Brain microvascular endothelial cell (primary cell): ENCODE measurements around the gene FTL.
"Not testable (repeated sequence)": the region's sequence is repeated elsewhere in the genome, so short reads cannot be mapped to it uniquely, and the experiment has no call there.

Source experiments
- DNase-seq: peaks from one replicate; pipeline ENCODE4 v3.0.0-alpha.2; 2020
- H3K27ac ChIP-seq: fragments of 250-450 bp; sonication (Bioruptor Pico); 2 replicates; pipeline ENCODE4 v1.5.1; 2020; ENCODE audit warnings: mild to moderate bottlenecking, moderate library complexity
- H3K27me3 ChIP-seq: fragments of 250-450 bp; sonication (Bioruptor Pico); replicated peaks from 2 replicates; pipeline ENCODE4 v1.5.1; 2020; ENCODE audit warnings: mild to moderate bottlenecking
- H3K36me3 ChIP-seq: fragments of 250-450 bp; sonication (Bioruptor Pico); replicated peaks from 2 replicates; pipeline ENCODE4 v1.5.1; 2020; ENCODE audit warnings: mild to moderate bottlenecking
- H3K4me3 ChIP-seq: 2 replicates; pipeline ENCODE4 v1.5.1; 2011; ENCODE audit warnings: low read depth, mild to moderate bottlenecking, control low read depth, low read length, moderate library complexity
- in situ Hi-C: cut with HindIII; loops from 2 replicates; pipeline ENCODE4 v1.10.0; 2017; ENCODE audit warnings: low sequenced_read_pairs, low pct_ligation_motif_present
- TF ChIP-seq, protein P1 (sequence below): IDR thresholded peaks from 2 replicates; pipeline ENCODE4 v1.5.1; 2011; ENCODE audit warnings: low read depth, mild to moderate bottlenecking, moderate library complexity, low read length, control low read depth, inconsistent platforms; ENCODE audit errors: missing control alignments

The FTL gene

DNA sequence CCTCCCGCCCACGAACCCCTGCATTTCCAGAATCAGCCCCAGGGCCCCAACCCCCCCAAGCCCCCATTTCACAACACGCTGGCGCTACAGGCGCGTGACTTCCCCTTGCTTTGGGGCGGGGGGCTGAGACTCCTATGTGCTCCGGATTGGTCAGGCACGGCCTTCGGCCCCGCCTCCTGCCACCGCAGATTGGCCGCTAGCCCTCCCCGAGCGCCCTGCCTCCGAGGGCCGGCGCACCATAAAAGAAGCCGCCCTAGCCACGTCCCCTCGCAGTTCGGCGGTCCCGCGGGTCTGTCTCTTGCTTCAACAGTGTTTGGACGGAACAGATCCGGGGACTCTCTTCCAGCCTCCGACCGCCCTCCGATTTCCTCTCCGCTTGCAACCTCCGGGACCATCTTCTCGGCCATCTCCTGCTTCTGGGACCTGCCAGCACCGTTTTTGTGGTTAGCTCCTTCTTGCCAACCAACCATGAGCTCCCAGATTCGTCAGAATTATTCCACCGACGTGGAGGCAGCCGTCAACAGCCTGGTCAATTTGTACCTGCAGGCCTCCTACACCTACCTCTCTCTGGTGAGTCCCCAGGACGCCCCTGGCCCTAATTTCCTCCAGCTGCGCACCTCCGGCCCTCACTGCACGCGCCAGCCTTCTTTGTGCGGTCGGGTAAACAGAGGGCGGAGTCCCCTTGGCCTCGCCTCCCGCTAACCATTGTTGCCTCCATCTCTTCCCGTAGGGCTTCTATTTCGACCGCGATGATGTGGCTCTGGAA lies at the start of gene FTL:
Gene FTL, plus strand, starts transcription at position 270 of the 766 bp plus-strand sequence. Its CDS starts 199 bp downstream, at position 469.
- peak within 1 kb of the TSS; percentile 96 for H3K27ac ChIP-seq
- peak within 1 kb of the TSS; percentile 79 for H3K4me3 ChIP-seq
- in situ Hi-C loops: no loop called here
- TF ChIP-seq, protein P1, sequence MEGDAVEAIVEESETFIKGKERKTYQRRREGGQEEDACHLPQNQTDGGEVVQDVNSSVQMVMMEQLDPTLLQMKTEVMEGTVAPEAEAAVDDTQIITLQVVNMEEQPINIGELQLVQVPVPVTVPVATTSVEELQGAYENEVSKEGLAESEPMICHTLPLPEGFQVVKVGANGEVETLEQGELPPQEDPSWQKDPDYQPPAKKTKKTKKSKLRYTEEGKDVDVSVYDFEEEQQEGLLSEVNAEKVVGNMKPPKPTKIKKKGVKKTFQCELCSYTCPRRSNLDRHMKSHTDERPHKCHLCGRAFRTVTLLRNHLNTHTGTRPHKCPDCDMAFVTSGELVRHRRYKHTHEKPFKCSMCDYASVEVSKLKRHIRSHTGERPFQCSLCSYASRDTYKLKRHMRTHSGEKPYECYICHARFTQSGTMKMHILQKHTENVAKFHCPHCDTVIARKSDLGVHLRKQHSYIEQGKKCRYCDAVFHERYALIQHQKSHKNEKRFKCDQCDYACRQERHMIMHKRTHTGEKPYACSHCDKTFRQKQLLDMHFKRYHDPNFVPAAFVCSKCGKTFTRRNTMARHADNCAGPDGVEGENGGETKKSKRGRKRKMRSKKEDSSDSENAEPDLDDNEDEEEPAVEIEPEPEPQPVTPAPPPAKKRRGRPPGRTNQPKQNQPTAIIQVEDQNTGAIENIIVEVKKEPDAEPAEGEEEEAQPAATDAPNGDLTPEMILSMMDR: no peak
- peak; percentile 96 for DNase-seq
- H3K27me3 ChIP-seq: no peaks in the 10 kb centered on the region
- H3K36me3 ChIP-seq: peaks cover 48% of the 10 kb centered on the region

DNA sequence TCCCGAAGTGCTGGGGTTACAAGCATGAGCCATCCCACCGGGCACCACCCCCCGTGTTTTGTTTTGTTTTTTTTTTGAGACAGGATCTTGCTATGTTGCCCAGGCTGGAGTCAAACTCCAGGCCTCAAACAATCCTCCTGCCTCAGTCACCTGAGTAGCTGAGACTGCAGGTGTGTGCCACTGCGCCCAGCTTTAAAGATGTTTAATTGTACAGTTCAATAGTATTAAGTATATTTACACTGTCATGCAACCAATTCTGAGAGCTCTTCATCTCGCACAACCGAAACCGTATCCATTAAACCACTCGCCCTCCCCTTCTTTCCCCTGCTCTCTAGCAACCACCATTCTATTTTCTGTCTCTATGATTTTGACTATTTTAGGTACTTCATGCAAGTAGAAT lies 49.4 kb upstream of the FTL start:
- H3K27ac ChIP-seq: no peak overlapping the region
- no peak overlapping the region for H3K4me3 ChIP-seq
- H3K36me3 ChIP-seq: peaks cover 62% of the 10 kb centered on the region
- H3K27me3 ChIP-seq: no peaks in the 10 kb centered on the region
- DNase-seq: no peak
- in situ Hi-C loops: no loop called here
- TF ChIP-seq, protein P1: no peak

DNA sequence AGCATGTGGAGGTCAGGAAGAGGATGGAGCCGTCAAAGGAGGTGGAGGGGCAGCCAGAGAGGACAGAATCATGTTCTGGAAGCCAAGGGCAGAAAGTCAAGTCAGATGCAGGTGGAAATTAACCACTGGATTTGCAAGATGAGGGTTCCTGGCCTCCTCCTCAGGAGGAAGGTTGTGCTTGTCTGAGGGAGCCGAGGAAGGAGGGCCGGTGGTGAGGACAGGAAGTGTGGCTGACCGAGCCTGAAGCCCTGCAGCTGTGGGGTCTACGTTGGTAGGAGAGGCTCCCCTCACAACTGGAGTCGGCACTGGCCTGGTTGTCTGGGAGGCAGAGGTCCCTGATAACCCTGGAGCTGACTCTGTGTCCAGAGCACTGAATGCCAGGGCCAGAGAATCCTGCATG lies 47.0 kb upstream of the FTL start:
- Histone ChIP-seq H3K27ac (no peak overlapping the region), H3K36me3 (peaks cover 67% of the 10 kb centered on the region), H3K27me3 (no peaks in the 10 kb centered on the region), H3K4me3 (no peak overlapping the region)
- in situ Hi-C loops: no loop called here
- TF ChIP-seq, protein P1: no peak
- no peak for DNase-seq

DNA sequence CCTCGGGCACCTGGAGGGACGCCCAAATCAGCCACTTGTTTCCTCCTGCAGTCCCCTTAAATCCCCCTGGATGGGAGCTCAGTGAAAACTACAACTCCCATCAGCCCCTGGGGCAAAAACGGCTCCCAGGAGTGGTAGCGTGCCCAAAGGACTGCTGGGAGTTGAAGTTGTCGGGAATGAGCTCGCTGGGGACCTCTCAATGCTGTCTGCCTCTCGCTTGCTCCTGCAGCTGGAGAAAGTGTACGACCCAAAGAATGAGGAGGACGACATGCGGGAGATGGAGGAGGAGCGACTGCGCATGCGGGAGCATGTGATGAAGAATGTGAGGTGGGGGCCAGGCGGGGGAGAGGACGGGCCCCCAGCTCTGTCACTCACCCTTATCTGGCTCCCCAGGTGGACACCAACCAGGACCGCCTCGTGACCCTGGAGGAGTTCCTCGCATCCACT lies 46.3 kb upstream of the FTL start:
- in situ Hi-C loops: no loop called here
- no peak overlapping the region for H3K27ac ChIP-seq

DNA sequence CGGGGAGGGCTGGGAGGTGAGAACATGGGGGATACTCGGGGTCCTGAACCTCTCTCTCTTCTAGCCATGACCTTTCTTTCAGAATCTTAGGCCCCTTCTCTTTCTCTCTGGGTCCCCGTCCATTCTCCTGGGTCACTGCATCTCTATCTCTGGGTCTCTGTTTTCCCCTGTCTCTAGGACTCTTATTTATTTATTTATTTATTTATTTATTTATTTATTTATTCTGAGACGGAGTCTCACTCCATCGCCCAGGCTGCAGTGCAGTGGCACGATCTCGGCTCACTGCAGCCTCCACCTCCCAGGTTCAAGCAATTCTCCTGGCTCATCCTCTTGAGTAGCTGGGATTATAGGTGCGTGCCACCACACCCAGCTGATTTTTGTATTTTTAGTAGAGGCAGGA lies 45.8 kb upstream of the FTL start:
- peaks cover 58% of the 10 kb centered on the region for H3K36me3 ChIP-seq
- H3K27ac ChIP-seq, H3K4me3 ChIP-seq, DNase-seq, in situ Hi-C loops, H3K27me3 ChIP-seq: not testable (repeated sequence)

More for the DNA sequence above, 46.3 kb upstream of the FTL start:
- TF ChIP-seq, protein P1: no peak
- DNase-seq: no peak
- Histone ChIP-seq H3K4me3 (no peak overlapping the region), H3K27me3 (no peaks in the 10 kb centered on the region), H3K36me3 (peaks cover 62% of the 10 kb centered on the region)

DNA sequence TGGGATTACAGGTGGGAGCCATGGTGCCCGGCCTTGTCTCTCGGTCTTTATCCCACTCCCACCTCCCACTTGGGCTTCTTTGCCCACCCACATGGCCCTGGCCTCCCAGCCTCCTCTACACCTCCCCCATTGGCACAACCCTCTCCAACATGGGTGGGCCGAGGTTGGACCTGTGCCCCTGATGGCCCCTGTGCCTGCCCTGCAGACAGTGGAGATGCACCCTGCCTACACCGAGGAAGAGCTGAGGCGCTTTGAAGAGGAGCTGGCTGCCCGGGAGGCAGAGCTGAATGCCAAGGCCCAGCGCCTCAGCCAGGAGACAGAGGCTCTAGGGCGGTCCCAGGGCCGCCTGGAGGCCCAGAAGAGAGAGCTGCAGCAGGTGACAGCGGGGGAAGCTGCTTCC lies 44.2 kb upstream of the FTL start:
- Histone ChIP-seq H3K27ac (no peak overlapping the region), H3K4me3 (no peak overlapping the region), H3K27me3 (no peaks in the 10 kb centered on the region), H3K36me3 (peaks cover 44% of the 10 kb centered on the region)
- TF ChIP-seq, protein P1: no peak
- in situ Hi-C loops: no loop called here
- no peak for DNase-seq
